Measurements from ENCODE around the gene XRCC3. TPM values are rescaled to one million over a fixed set of nuclear protein-coding genes. Genes with fewer than 3 reads are reported as not detected.

Gene XRCC3
- total and polyA plus RNA-seq, 10 of the 15 experiments (the other 5 are each of a cell fraction or from before 2014, with no cell fraction given) = 0.37 to 52.0 (median 26.8) TPM

DNA sequence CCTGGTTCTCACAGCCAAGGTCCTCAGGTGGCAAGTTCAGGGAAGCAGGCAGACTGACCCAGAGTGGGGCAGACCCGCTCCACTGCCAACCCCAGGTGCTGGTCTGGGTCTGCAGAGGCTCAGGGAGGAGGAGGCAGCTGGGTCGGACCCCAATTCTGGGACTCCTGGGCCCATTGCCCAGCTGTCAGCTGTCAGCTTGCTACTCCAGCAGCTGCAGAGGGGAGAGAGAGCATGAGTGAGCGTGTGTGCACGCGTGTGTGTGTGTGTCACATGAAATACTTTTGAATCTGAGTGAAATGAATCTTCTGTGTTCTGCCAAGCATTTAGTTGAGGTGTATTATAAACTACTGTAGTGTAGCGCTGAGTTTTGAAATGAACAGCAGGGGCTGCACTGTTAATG is 30.8 kb downstream of the XRCC3 start:
- no peak for DNase-seq (ENCODE audit: low read depth, low spot score)
- ChIA-PET CTCF (no interaction called here), RAD21 (ENCODE audit: unreplicated experiment) (no interaction called here), POLR2A (no interaction called here), SMC1A (ENCODE audit: uncharacterized antibody, unreplicated experiment) (no interaction called here)
- BruUV-seq (replicated peaks) = no TSS peak
- Histone ChIP-seq H3K27me3 (replicated peaks in 1 of 2; ENCODE audit: control insufficient read depth in 2 of 2, insufficient read depth in 2 of 2, low read length in 1 of 2) (no peaks in the 10 kb centered on the region), H3K4me3 (no peak overlapping the region), H3K27ac (ENCODE audit: control insufficient read depth, insufficient read depth) (no peak overlapping the region), H3K36me3 (ENCODE audit: control insufficient read depth in 2 of 2, insufficient read depth in 2 of 2, low read length in 1 of 2) (peaks cover 22 to 47% of the 10 kb centered on the region in 2 experiments), H2AFZ (ENCODE audit: control insufficient read depth, low read depth, low read length) (no peak overlapping the region), H3K79me2 (ENCODE audit: control insufficient read depth, insufficient read depth, low read length) (peaks cover 2% of the 10 kb centered on the region; the same call in 1 of the 2 replicates), H3K9me3 (replicated peaks; ENCODE audit: control insufficient read depth, insufficient read depth, low read length) (no peaks in the 10 kb centered on the region), H3K4me1 (ENCODE audit: control insufficient read depth, insufficient read depth, low read length) (peaks cover 11% of the 10 kb centered on the region), H3K9ac (ENCODE audit: control insufficient read depth, insufficient read depth, low read length) (no peak overlapping the region), H4K20me1 (ENCODE audit: control insufficient read depth, insufficient read depth) (no peaks in the 10 kb centered on the region), H3K4me2 (ENCODE audit: control insufficient read depth, insufficient read depth) (no peak overlapping the region)
- 98% methylated on average over 6 of the region's 6 CpGs for WGBS (ENCODE audit: insufficient coverage, insufficient replicate concordance, low lambda C conversion rate, missing lambda C conversion rate)
- intact Hi-C loops (cut with micrococcal nuclease; ENCODE audit: unreplicated experiment) (no loop called here), in situ Hi-C loops (cut with MboI) (loop anchor here (5.0 kb wide), 1 partner anchor 112 kb away; no protein-coding TSS in a partner anchor)
- no peak for FAIRE-seq
- ATAC-seq = no peak
- TF ChIP-seq CEBPB (IDR thresholded peaks at IDR 0.05; ENCODE audit: borderline replicate concordance in 1 of 2, low read depth in 2 of 2, low read length in 2 of 2) = no peak
- TF ChIP-seq POLR2A (IDR thresholded peaks at IDR 0.05; ENCODE audit: low read depth, low read length) = no peak
- TF ChIP-seq RAD51 (IDR thresholded peaks at IDR 0.05) = no peak
- no peak for TF ChIP-seq EP300 (IDR thresholded peaks at IDR 0.05; ENCODE audit: borderline replicate concordance in 1 of 2, control insufficient read depth in 1 of 2, low read depth in 2 of 2, low read length in 2 of 2)
- no peak for TF ChIP-seq LARP7 (IDR thresholded peaks at IDR 0.05)
- no peak for TF ChIP-seq POLR2AphosphoS5 (IDR thresholded peaks at IDR 0.05; ENCODE audit: low read length)
- TF ChIP-seq YY1 (IDR thresholded peaks at IDR 0.05; ENCODE audit: low read depth, low read length) = no peak
- TF ChIP-seq, protein P1, sequence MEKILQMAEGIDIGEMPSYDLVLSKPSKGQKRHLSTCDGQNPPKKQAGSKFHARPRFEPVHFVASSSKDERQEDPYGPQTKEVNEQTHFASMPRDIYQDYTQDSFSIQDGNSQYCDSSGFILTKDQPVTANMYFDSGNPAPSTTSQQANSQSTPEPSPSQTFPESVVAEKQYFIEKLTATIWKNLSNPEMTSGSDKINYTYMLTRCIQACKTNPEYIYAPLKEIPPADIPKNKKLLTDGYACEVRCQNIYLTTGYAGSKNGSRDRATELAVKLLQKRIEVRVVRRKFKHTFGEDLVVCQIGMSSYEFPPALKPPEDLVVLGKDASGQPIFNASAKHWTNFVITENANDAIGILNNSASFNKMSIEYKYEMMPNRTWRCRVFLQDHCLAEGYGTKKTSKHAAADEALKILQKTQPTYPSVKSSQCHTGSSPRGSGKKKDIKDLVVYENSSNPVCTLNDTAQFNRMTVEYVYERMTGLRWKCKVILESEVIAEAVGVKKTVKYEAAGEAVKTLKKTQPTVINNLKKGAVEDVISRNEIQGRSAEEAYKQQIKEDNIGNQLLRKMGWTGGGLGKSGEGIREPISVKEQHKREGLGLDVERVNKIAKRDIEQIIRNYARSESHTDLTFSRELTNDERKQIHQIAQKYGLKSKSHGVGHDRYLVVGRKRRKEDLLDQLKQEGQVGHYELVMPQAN (conservative IDR thresholded peaks at IDR 0.05) = no peak
- TF ChIP-seq RELA (IDR thresholded peaks at IDR 0.05; ENCODE audit: borderline replicate concordance, partially characterized antibody) = no peak
- no peak for TF ChIP-seq IKZF1 (conservative IDR thresholded peaks at IDR 0.05)
- TF ChIP-seq, protein P2, sequence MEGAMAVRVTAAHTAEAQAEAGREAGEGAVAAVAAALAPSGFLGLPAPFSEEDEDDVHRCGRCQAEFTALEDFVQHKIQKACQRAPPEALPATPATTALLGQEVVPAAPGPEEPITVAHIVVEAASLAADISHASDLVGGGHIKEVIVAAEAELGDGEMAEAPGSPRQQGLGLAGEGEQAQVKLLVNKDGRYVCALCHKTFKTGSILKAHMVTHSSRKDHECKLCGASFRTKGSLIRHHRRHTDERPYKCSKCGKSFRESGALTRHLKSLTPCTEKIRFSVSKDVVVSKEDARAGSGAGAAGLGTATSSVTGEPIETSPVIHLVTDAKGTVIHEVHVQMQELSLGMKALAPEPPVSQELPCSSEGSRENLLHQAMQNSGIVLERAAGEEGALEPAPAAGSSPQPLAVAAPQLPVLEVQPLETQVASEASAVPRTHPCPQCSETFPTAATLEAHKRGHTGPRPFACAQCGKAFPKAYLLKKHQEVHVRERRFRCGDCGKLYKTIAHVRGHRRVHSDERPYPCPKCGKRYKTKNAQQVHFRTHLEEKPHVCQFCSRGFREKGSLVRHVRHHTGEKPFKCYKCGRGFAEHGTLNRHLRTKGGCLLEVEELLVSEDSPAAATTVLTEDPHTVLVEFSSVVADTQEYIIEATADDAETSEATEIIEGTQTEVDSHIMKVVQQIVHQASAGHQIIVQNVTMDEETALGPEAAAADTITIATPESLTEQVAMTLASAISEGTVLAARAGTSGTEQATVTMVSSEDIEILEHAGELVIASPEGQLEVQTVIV (IDR thresholded peaks at IDR 0.05; ENCODE audit: borderline replicate concordance, partially characterized antibody) = no peak
- no peak for TF ChIP-seq NFIC (IDR thresholded peaks at IDR 0.05; ENCODE audit: low read depth, low read length)
- TF ChIP-seq, protein P3, sequence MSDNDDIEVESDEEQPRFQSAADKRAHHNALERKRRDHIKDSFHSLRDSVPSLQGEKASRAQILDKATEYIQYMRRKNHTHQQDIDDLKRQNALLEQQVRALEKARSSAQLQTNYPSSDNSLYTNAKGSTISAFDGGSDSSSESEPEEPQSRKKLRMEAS (IDR thresholded peaks at IDR 0.05; ENCODE audit: low read depth, low read length) = no peak
- no peak for TF ChIP-seq PAX5 (IDR thresholded peaks at IDR 0.05; ENCODE audit: borderline replicate concordance, low read depth, low read length)
- TF ChIP-seq, protein P4, sequence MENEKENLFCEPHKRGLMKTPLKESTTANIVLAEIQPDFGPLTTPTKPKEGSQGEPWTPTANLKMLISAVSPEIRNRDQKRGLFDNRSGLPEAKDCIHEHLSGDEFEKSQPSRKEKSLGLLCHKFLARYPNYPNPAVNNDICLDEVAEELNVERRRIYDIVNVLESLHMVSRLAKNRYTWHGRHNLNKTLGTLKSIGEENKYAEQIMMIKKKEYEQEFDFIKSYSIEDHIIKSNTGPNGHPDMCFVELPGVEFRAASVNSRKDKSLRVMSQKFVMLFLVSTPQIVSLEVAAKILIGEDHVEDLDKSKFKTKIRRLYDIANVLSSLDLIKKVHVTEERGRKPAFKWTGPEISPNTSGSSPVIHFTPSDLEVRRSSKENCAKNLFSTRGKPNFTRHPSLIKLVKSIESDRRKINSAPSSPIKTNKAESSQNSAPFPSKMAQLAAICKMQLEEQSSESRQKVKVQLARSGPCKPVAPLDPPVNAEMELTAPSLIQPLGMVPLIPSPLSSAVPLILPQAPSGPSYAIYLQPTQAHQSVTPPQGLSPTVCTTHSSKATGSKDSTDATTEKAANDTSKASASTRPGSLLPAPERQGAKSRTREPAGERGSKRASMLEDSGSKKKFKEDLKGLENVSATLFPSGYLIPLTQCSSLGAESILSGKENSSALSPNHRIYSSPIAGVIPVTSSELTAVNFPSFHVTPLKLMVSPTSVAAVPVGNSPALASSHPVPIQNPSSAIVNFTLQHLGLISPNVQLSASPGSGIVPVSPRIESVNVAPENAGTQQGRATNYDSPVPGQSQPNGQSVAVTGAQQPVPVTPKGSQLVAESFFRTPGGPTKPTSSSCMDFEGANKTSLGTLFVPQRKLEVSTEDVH (IDR thresholded peaks at IDR 0.05; ENCODE audit: low read depth, partially characterized antibody) = no peak
